Ectodermal cell (in vitro differentiated cells): ENCODE data around the gene AIFM3.

ENCODE experiments used
- H3K27ac ChIP-seq: 2 replicates; pipeline ENCODE4 v1.7.0; 2013; ENCODE audit warnings: mild to moderate bottlenecking, low read depth, low read length; ENCODE audit not compliant: insufficient read depth, poor library complexity, severe bottlenecking
- H3K27me3 ChIP-seq: 2 replicates; pipeline ENCODE4 v1.7.0; 2013; ENCODE audit warnings: mild to moderate bottlenecking, low read length; ENCODE audit not compliant: insufficient read depth, control insufficient read depth, poor library complexity, severe bottlenecking
- H3K36me3 ChIP-seq: one replicate; pipeline ENCODE4 v1.7.0; 2013; ENCODE audit warnings: low read length; ENCODE audit not compliant: control insufficient read depth, insufficient read depth
- H3K4me1 ChIP-seq: one replicate; pipeline ENCODE4 v1.7.0; 2013; ENCODE audit warnings: low read length; ENCODE audit not compliant: control insufficient read depth, insufficient read depth
- H3K4me3 ChIP-seq: 2 replicates; pipeline ENCODE4 v1.7.0; 2013; ENCODE audit warnings: low read depth, low read length, control low read depth; ENCODE audit not compliant: insufficient read depth
- H3K9me3 ChIP-seq: 2 replicates; pipeline ENCODE4 v1.7.0; 2013; ENCODE audit warnings: mild to moderate bottlenecking, low read length, moderate library complexity; ENCODE audit not compliant: control insufficient read depth
- WGBS, 2 experiments: methylation state at CpG; one replicate each; pipeline ENCODE4 v1.1.7; 2013; ENCODE audit warnings: missing lambda C conversion rate in 2 of 2; 5-methylcytosine and 5-hydroxymethylcytosine counted together

Gene AIFM3

DNA sequence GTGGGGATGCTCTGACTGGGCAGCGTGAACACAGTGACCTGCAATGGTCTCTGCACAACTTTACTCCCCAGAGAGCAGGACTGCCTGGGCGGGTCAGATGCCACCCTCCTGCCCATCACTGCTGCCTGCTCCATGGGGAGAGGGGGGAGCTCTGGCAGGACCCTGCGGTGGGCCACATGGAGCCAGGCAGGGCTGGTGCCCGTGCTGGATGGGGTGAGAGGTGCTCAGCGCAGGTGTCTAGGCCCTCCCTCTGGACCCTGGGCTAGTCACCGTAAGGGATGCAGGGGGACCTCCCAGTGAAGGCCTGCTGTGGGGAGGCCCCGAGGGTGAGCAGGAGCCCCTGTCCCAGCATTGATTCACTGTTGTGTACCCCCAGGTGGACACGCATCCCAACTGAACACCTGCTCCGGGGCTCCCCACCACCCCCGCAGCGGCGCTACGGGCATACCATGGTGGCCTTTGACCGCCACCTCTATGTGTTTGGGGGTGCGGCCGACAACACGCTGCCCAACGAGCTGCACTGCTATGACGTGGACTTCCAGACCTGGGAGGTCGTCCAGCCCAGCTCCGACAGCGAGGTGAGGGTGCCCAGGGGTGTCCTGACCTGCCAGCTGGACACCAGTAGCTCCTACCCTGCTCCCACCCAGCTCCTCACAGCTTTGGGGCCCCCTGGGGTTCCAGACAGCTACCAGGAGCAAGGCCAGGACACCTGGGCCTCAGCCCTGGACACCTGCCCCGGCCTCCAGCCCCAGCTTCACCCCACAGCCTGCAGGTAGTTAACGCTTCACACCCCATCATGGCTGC, 24.4 kb downstream of the AIFM3 start:
- H3K36me3 ChIP-seq, result peaks cover 5% of the 10 kb centered on the region
- no peak overlapping the region for H3K27ac ChIP-seq
- H3K27me3 ChIP-seq, result no peaks in the 10 kb centered on the region
- 93 to 94% methylated on average over 24 of the region's 24 CpGs for WGBS, 2 experiments
- H3K9me3 ChIP-seq, result no peaks in the 10 kb centered on the region
- no peak overlapping the region for H3K4me3 ChIP-seq
- H3K4me1 ChIP-seq, result no peaks in the 10 kb centered on the region

DNA sequence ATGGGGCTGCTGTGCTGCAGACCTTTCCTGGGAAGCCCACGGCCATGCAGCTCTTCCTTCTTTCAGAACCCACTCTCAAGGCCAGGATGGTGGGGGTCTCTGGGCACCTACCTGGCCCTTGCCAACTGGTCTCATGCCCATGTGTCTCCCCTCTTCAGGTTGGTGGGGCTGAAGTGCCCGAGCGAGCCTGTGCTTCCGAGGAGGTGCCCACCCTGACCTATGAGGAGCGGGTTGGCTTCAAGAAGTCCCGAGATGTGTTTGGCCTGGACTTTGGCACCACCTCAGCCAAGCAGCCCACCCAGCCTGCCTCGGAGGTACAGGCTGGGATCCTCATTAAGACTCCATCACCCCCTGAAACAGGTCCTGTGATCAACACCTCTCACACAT, 25.0 kb downstream of the AIFM3 start:
- H3K27me3 ChIP-seq, result no peaks in the 10 kb centered on the region
- no peak overlapping the region for H3K27ac ChIP-seq
- no peaks in the 10 kb centered on the region for H3K9me3 ChIP-seq
- no peak overlapping the region for H3K4me3 ChIP-seq
- no peaks in the 10 kb centered on the region for H3K36me3 ChIP-seq
- no peaks in the 10 kb centered on the region for H3K4me1 ChIP-seq
- WGBS, 2 experiments, result 92 to 96% methylated on average over 7 of the region's 7 CpGs

DNA sequence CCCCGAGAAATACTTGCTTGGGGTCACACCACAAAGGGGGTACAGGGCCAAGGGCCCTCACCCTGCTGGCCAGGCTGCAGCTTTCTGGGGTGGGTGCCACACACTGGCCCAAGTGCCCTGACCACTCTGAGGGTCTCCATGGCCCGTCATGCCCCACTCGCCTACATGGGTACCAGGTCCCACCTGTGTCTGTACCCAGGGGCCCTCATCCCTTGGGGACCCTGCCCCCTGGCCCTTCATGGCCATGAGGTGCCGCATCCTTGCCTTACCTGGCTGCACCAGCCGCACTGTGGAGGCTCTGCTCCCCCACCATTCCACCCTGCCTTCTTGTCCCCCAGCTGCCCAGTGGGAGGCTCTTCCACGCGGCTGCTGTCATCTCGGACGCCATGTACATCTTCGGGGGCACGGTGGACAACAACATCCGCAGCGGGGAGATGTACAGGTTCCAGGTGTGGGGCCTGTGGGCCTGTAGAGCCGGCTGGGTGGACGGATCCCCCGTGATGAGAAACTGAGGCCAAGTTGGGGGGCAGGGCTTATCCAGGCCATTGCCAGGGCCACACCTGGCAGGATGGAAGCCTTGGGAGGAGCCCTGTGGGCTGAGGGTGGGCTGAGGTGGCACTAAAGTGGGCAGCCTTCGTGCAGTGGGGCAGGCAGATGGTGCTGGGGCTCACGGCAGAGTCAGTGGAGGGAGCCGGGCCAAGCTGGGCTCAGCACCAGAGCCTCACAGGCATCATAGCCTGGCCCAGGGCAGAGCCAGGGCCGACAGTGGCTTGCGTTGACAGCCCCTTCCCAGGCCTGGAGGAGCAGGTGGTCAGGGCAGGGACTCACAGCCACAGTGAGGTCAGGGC, 25.6 kb downstream of the AIFM3 start:
- no peak overlapping the region for H3K27ac ChIP-seq
- no peaks in the 10 kb centered on the region for H3K36me3 ChIP-seq
- no peak overlapping the region for H3K4me3 ChIP-seq
- no peaks in the 10 kb centered on the region for H3K9me3 ChIP-seq
- 90 to 92% methylated on average over 21 of the region's 21 CpGs for WGBS, 2 experiments
- no peaks in the 10 kb centered on the region for H3K27me3 ChIP-seq
- no peaks in the 10 kb centered on the region for H3K4me1 ChIP-seq

DNA sequence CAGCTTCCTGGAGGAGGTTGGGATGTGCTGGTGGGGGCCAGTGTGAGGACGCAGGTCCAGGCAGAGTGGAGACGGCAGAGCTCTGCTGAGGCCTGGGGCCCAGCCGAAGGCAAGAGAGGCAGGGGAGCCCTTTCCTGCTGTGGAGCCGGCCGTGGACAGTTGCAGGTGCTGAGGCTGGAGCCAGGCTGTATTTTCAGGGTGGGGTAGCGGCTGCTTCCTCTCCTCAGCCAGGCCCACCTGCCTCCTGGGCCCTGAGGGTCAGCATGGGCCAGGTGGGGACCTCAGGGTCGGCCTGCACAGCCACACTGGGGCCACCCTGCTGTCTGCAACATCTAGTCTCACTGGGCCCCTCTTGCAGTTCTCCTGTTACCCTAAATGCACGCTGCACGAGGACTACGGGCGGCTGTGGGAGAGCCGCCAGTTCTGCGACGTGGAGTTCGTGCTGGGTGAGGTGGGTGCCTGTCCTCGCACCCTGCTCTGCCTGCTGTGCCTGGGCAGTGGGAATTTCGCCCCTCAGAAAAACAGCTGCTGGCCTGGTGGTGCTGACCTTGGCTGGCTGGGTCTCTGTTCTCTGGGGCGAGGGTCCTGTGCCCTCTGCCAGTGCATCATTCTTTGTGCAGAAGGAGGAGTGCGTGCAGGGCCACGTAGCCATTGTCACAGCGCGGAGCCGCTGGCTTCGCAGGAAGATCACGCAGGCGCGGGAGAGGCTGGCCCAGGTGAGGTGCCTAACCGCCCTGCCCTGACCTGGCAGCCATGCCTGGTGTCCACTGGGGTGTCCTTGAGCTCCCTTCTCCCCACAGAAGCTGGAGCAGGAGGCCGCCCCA, 26.5 kb downstream of the AIFM3 start:
- Histone ChIP-seq H3K4me1 (no peaks in the 10 kb centered on the region), H3K36me3 (no peaks in the 10 kb centered on the region), H3K27ac (no peak overlapping the region), H3K27me3 (no peaks in the 10 kb centered on the region), H3K4me3 (no peak overlapping the region), H3K9me3 (no peaks in the 10 kb centered on the region)
- 95% methylated on average over 29 of the region's 29 CpGs for WGBS, 2 experiments

DNA sequence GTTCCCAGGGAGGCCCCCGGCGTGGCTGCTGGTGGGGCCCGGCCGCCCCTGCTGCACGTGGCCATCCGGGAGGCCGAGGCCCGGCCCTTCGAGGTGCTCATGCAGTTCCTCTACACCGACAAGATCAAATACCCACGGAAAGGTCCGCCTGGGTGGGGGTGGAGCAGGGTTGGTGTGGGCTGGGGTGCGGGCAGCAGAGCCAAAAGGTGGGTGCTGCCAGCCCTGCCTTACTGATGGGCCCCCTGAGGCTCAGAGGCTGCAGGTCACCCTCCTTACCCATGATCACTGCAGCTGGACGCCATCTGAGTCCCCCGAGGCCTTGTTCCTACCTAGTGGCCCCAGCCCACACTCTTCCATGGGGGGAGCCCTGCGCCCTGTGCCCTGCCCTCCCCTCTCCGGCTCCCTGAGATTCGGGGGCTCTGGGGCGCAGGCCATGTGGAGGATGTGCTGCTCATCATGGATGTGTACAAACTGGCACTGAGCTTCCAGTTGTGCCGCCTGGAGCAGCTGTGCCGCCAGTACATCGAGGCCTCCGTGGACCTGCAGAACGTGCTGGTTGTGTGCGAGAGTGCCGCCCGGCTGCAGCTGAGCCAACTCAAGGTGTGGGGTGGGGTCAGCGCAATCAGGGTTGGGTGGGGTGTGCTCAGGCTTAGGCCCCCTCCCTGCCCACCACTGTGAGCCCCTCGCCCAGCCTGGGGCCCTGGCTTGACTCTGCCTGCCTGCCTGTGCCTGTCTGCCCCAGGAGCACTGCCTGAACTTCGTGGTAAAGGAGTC, 27.3 kb downstream of the AIFM3 start:
- Histone ChIP-seq H3K36me3 (no peaks in the 10 kb centered on the region), H3K27ac (no peak overlapping the region), H3K9me3 (no peaks in the 10 kb centered on the region), H3K27me3 (no peaks in the 10 kb centered on the region), H3K4me3 (no peak overlapping the region), H3K4me1 (no peaks in the 10 kb centered on the region)
- WGBS, 2 experiments, result 94 to 95% methylated on average over 30 of the region's 30 CpGs

DNA sequence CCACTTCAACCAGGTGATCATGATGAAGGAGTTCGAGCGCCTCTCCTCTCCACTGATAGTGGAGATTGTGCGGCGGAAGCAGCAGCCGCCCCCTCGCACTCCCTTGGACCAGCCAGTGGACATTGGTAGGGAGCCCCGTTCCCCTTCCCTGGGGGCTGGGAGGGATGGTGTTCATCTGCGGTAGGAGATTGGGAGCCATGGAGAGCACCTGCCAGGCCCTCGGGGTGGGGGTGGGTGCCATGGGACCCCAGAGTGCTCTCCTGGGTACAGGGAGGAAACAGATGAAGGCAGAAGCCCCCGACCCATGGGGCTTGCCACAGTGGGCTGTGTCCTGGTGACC, 27.8 kb downstream of the AIFM3 start:
- Histone ChIP-seq H3K9me3 (no peaks in the 10 kb centered on the region), H3K27me3 (no peaks in the 10 kb centered on the region), H3K4me3 (no peak overlapping the region), H3K36me3 (no peaks in the 10 kb centered on the region), H3K27ac (no peak overlapping the region), H3K4me1 (no peaks in the 10 kb centered on the region)
- 94 to 96% methylated on average over 10 of the region's 10 CpGs for whole genome bisulfite sequencing, 2 experiments

DNA sequence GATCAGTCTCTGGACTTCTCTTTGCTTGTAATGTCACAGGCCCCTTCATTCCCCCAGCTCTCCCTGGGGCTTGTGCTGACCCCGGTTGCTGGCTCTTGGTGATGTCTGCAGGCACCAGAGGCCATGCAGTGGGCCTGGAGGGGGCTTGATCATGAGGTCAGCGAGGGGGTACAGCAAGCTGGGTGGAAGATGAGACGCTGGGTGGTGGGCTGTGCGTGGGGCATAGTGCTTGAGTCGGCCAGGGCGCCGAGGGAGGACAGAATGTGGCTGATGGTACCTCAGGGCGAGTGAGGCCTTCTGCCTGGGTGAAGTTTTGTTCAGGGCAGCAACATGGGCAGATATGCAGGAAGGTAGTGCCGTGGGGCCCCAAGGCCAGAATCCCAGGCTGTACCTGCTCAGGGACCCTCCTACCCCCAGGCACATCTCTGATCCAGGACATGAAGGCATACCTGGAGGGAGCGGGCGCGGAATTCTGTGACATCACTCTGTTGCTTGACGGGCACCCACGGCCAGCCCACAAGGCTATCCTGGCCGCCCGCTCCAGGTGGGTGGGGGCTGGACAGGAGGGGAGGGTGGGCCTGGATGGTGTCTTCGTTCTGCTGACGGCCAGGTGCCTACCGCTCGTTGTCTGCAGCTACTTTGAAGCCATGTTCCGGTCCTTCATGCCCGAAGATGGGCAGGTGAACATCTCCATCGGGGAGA, 28.4 kb downstream of the AIFM3 start:
- Histone ChIP-seq H3K27me3 (no peaks in the 10 kb centered on the region), H3K27ac (no peak overlapping the region), H3K9me3 (no peaks in the 10 kb centered on the region), H3K4me1 (peaks cover 5% of the 10 kb centered on the region), H3K4me3 (no peak overlapping the region), H3K36me3 (peaks cover 4% of the 10 kb centered on the region)
- WGBS, 2 experiments, result 95 to 97% methylated on average over 23 of the region's 23 CpGs

DNA sequence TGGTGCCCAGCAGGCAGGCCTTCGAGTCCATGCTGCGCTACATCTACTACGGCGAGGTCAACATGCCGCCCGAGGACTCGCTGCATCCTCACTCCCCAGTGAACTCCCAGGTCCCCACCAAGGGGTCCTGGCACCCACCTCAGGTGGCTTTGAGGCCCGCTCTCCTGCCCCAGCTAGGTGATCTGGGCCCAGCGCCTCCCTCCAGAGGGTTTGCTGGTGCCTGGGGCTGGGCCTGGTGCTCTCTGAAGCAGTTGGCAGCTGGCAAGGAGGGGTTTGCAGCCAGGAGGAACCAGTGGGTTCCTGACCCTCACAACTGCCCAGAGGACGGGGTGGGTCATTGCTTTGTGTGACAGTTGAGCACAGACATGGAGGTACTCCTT, 29.0 kb downstream of the AIFM3 start:
- Histone ChIP-seq H3K4me3 (no peak overlapping the region), H3K9me3 (no peaks in the 10 kb centered on the region), H3K27me3 (no peaks in the 10 kb centered on the region), H3K4me1 (peaks cover 10% of the 10 kb centered on the region), H3K36me3 (peaks cover 4% of the 10 kb centered on the region), H3K27ac (no peak overlapping the region)
- 96% methylated on average over 10 of the region's 10 CpGs for WGBS, 2 experiments
